Loucy (cell line): ENCODE measurements around the gene TGFB1I1.
A peak's percentile ranks its signal among the peaks of the same experiment; 100 is the strongest.
"Not testable (repeated sequence)": the region's sequence is repeated elsewhere in the genome, so short reads cannot be mapped to it uniquely, and the experiment has no call there.

Source experiments
- H2AFZ ChIP-seq: fragments of 200-600 bp; sonication (generic); 2 replicates; pipeline ENCODE4 v1.6.0; 2016; ENCODE audit warnings: antibody characterized with exemption, mild to moderate bottlenecking, low read length, moderate library complexity
- H3F3A ChIP-seq: fragments of 200-600 bp; 2 replicates; pipeline ENCODE4 v1.6.0; 2016; ENCODE audit warnings: antibody characterized with exemption, low read depth, mild to moderate bottlenecking
- H3K27me3 ChIP-seq: fragments of 200-600 bp; sonication (generic); 2 replicates; pipeline ENCODE4 v1.6.1; 2014; ENCODE audit warnings: low read length, mild to moderate bottlenecking; ENCODE audit not compliant: insufficient read depth, poor library complexity, severe bottlenecking
- H3K36me3 ChIP-seq: fragments of 200-600 bp; sonication (generic); 2 replicates; pipeline ENCODE4 v1.6.1; 2016; ENCODE audit warnings: low read length; ENCODE audit not compliant: insufficient read depth
- H3K4me1 ChIP-seq: fragments of 200-600 bp; sonication (generic); 2 replicates; pipeline ENCODE4 v1.5.1; 2014; ENCODE audit warnings: low read length, mild to moderate bottlenecking; ENCODE audit not compliant: insufficient read depth, poor library complexity, severe bottlenecking
- H3K4me2 ChIP-seq: fragments of 200-600 bp; sonication (generic); 2 replicates; pipeline ENCODE4 v1.6.0; 2014; ENCODE audit warnings: antibody characterized with exemption, low read length, low read depth, mild to moderate bottlenecking; ENCODE audit not compliant: poor library complexity, severe bottlenecking
- H3K4me3 ChIP-seq: fragments of 200-600 bp; sonication (generic); 2 replicates; pipeline ENCODE4 v1.5.1; 2014; ENCODE audit warnings: low read length, mild to moderate bottlenecking, mixed read lengths; ENCODE audit not compliant: poor library complexity, severe bottlenecking
- H3K79me2 ChIP-seq: fragments of 200-600 bp; sonication (generic); 2 replicates; pipeline ENCODE4 v1.6.1; 2014; ENCODE audit warnings: low read length; ENCODE audit not compliant: insufficient read depth
- H3K9ac ChIP-seq: fragments of 200-600 bp; sonication (generic); 2 replicates; pipeline ENCODE4 v1.6.0; 2014; ENCODE audit warnings: mild to moderate bottlenecking, low read depth, low read length, moderate library complexity; ENCODE audit not compliant: poor library complexity, severe bottlenecking
- H3K9me2 ChIP-seq: fragments of 200-600 bp; sonication (generic); replicated peaks from 2 replicates; pipeline ENCODE4 v1.6.1; 2016; ENCODE audit warnings: low read depth, low read length, mixed read lengths
- H3K9me3 ChIP-seq: fragments of 200-600 bp; sonication (generic); 2 replicates; pipeline ENCODE4 v1.6.1; 2014; ENCODE audit warnings: mild to moderate bottlenecking, antibody characterized with exemption, low read length, low read depth; ENCODE audit not compliant: insufficient read depth
- H4K20me1 ChIP-seq: fragments of 200-600 bp; sonication (generic); 2 replicates; pipeline ENCODE4 v1.6.0; 2014; ENCODE audit warnings: antibody characterized with exemption, low read length, mild to moderate bottlenecking; ENCODE audit not compliant: insufficient read depth, poor library complexity, severe bottlenecking
- CTCF ChIP-seq: fragments of 200-600 bp; sonication (generic); conservative IDR thresholded peaks from 2 replicates; pipeline ENCODE4 v1.5.1; 2014; ENCODE audit warnings: mild to moderate bottlenecking, antibody characterized with exemption, low read length
- EZH2phosphoT487 ChIP-seq: fragments of 200-600 bp; IDR thresholded peaks from 2 replicates; pipeline ENCODE4 v1.6.1; 2018; ENCODE audit warnings: antibody characterized with exemption, mild to moderate bottlenecking, moderate library complexity, borderline replicate concordance

Gene TGFB1I1

GRCh38 chr16:31501966-31502348 lies 30.0 kb downstream of the TGFB1I1 start:
- H3K27me3 ChIP-seq, result no peaks in the 10 kb centered on the region
- no peaks in the 10 kb centered on the region for H3K9me2 ChIP-seq
- peaks cover 10% of the 10 kb centered on the region for H3F3A ChIP-seq
- peaks cover 8% of the 10 kb centered on the region; the same call in 1 of the 2 replicates for H3K36me3 ChIP-seq
- no peaks in the 10 kb centered on the region for H3K9me3 ChIP-seq
- H3K4me2 ChIP-seq, result no peak overlapping the region
- no peak overlapping the region for H3K4me3 ChIP-seq
- no peak overlapping the region for H2AFZ ChIP-seq
- H3K4me1 ChIP-seq, result peaks cover 32% of the 10 kb centered on the region
- H4K20me1 ChIP-seq, result no peaks in the 10 kb centered on the region
- peaks cover 15% of the 10 kb centered on the region for H3K79me2 ChIP-seq
- H3K9ac ChIP-seq, result no peak overlapping the region
- TF ChIP-seq CTCF (no peak), EZH2phosphoT487 (no peak)

DNA sequence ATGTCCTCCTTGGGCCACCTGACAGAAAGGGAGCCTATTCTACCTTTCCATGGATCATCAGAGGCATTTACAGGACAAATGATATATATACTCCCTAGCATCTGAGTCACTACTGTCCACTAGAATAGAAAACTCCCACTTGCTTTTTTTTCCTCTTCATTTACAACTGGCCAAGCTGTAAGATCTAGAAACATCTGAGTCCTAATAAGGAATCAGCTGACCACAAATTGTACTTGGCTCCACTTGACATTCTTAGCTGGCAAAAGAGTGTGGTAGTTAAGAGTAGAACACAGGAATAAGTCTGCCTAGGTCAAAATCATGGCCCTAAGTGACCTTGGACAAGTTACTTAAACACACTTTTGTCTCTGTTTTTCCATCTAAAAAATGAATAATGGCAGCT lies 31.0 kb downstream of the TGFB1I1 start:
- H3K4me2 ChIP-seq, result no peak overlapping the region
- H3K4me1 ChIP-seq, result peaks cover 36% of the 10 kb centered on the region

GRCh38 chr16:31503555-31503954 lies 31.6 kb downstream of the TGFB1I1 start:
- not testable (repeated sequence) for H3K27me3 ChIP-seq, H3K36me3 ChIP-seq, H3K9me3 ChIP-seq, H3K4me2 ChIP-seq, H3K4me3 ChIP-seq, H2AFZ ChIP-seq, H3K9ac ChIP-seq, H3K9me2 ChIP-seq
- Histone ChIP-seq H3F3A (peaks cover 10% of the 10 kb centered on the region), H3K79me2 (peaks cover 30% of the 10 kb centered on the region), H4K20me1 (peaks cover 10% of the 10 kb centered on the region), H3K4me1 (peaks cover 36% of the 10 kb centered on the region)

More for the DNA sequence above, 31.0 kb downstream of the TGFB1I1 start:
- Histone ChIP-seq H4K20me1 (peaks cover 9% of the 10 kb centered on the region), H3K4me3 (no peak overlapping the region), H3K79me2 (peaks cover 25% of the 10 kb centered on the region), H3K27me3 (peaks cover 3% of the 10 kb centered on the region), H3F3A (peaks cover 10% of the 10 kb centered on the region), H3K9me2 (no peaks in the 10 kb centered on the region), H3K9ac (no peak overlapping the region), H3K36me3 (peaks cover 8% of the 10 kb centered on the region; the same call in 1 of the 2 replicates), H3K9me3 (no peaks in the 10 kb centered on the region), H2AFZ (no peak overlapping the region)
- no peak for TF ChIP-seq CTCF
- TF ChIP-seq EZH2phosphoT487, result no peak

GRCh38 chr16:31504159-31504558 lies 32.2 kb downstream of the TGFB1I1 start:
- Histone ChIP-seq H3K9me2 (no peaks in the 10 kb centered on the region), H3K4me1 (peaks cover 41% of the 10 kb centered on the region), H3K9ac (peak overlapping the region; percentile 69), H4K20me1 (peaks cover 10% of the 10 kb centered on the region), H3K9me3 (no peaks in the 10 kb centered on the region), H3K4me2 (peak overlapping the region; percentile 98), H3F3A (peaks cover 10% of the 10 kb centered on the region), H3K79me2 (peaks cover 36% of the 10 kb centered on the region), H3K4me3 (no peak overlapping the region), H3K27me3 (peaks cover 5% of the 10 kb centered on the region), H3K36me3 (no peaks in the 10 kb centered on the region; the same call in 1 of the 2 replicates), H2AFZ (no peak overlapping the region)
- no peak for TF ChIP-seq EZH2phosphoT487
- no peak for TF ChIP-seq CTCF
